Heart left ventricle (tissue), 13 donors: ENCODE data around the gene TEAD1.

Experiments used
- POLR2A ChIP-seq, 2 donors: fragments of 450-650 bp; IDR thresholded peaks; one replicate each; pipeline ENCODE4 v1.6.1; 2017; ENCODE audit warnings: antibody characterized with exemption in 2 of 2, mild to moderate bottlenecking in 2 of 2, moderate library complexity in 2 of 2
- TF ChIP-seq, protein P1 (sequence below), 12 donors: fragments of 200-600 bp; sonication (generic) in 4 of 12; IDR thresholded peaks; one replicate each; pipeline versions ENCODE4 v1.5.0 to v1.8.0; 2018 to 2022; ENCODE audit warnings: antibody characterized with exemption in 12 of 12, mild to moderate bottlenecking in 5 of 12
- donor health status: ischemic (EF 13 %, LVEDD 7.1; RV severe dilation, severe dysfunction).
- donor health status: DM: no; HTN: yes; CAD: no.
- donor health status: DM: no; HTN: no; CAD: no.
- donor health status: ischemic (EF 25% LVEDD 6.9; RV normal size, moderate dysfunction).
- donor health status: ischemic (EF 25% LVEDD 5.7; RV mildly dilated, moderate dysfunction).
- donor health status: ischemic (EF 35%, LVEDD 5.7; RV mildly dilated, moderate dysfunction).
- donor health status: nonischemic (EF 11% LVEDD 7.7; RV severe dilation, severe dysfunction).
- donor health status: DM: yes; HTN: yes; CAD: no.
- donor health status: PGD.
- donor health status: ischemic (EF 29% LVEDD 5.4; RV normal size, mild dysfunction).
- donor health status: nonischemic (EF 23%, LVEDD 6.1; RV moderate dilation, normal function).

DNA sequence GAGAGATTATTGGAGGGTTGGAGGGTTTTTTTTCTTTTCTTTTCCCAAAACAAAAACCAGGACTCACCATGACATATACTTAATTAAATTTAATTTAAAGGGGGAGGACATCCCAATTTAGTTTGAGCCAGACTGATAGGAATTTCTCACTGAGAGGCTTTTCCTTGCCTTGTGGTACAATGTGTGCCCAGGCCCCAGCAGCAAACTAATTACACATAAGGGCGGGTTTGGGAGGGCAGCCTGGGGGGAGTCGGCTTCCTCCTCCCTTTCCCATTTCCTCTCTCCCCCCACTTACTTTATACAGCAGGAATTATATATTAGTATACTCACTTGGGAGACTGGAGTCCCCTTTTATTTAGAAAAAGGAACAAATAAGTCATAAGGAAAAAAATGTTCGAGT lies 2.9 kb downstream of the TEAD1 start:
- TF ChIP-seq POLR2A (IDR thresholded peaks at IDR 0.05): no peak
- TF ChIP-seq, protein P1, sequence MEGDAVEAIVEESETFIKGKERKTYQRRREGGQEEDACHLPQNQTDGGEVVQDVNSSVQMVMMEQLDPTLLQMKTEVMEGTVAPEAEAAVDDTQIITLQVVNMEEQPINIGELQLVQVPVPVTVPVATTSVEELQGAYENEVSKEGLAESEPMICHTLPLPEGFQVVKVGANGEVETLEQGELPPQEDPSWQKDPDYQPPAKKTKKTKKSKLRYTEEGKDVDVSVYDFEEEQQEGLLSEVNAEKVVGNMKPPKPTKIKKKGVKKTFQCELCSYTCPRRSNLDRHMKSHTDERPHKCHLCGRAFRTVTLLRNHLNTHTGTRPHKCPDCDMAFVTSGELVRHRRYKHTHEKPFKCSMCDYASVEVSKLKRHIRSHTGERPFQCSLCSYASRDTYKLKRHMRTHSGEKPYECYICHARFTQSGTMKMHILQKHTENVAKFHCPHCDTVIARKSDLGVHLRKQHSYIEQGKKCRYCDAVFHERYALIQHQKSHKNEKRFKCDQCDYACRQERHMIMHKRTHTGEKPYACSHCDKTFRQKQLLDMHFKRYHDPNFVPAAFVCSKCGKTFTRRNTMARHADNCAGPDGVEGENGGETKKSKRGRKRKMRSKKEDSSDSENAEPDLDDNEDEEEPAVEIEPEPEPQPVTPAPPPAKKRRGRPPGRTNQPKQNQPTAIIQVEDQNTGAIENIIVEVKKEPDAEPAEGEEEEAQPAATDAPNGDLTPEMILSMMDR (IDR thresholded peaks at IDR 0.05): no peak
